IMR-90 (cell line): ENCODE results near the gene ODAM. TPM values are rescaled to one million over a fixed set of nuclear protein-coding genes. Genes with fewer than 3 reads are reported as not detected.

Experiments
- ATAC-seq: fragments of 200-7000 bp; cut with Tn5 transposase; 2 replicates; pipeline ENCODE4 v1.9.1; 2020; ENCODE audit warnings: low read depth, mild to moderate bottlenecking, moderate library complexity
- BruUV-seq: library from RNA; stranded (reverse); fragments of 400-500 nt; replicated peaks from 2 replicates; lab custom pipeline; 2021; lab: Mats Ljungman, UMichigan
- CTCF ChIA-PET: fragments of 300-600 bp; formaldehyde crosslinking; extraction: SDS; loops from one replicate; lab custom pipeline; 2021; ENCODE audit warnings: antibody characterized with exemption; lab: Yijun Ruan, JAX
- POLR2A ChIA-PET: fragments of 300-600 bp; sonication (Branson Sonifier 250); formaldehyde crosslinking; loops from one replicate; lab custom pipeline; 2022; ENCODE audit warnings: antibody characterized with exemption; ENCODE audit not compliant: unreplicated experiment; lab: Charles Lee
- DNase-seq: peaks from one replicate; pipeline ENCODE4 v3.0.0; 2013
- H2AFZ ChIP-seq: replicated peaks from 2 replicates; pipeline ENCODE3; 2013; ENCODE audit warnings: low read length, mild to moderate bottlenecking; ENCODE audit not compliant: poor library complexity
- H2AK5ac ChIP-seq: 2 replicates; pipeline ENCODE4 v1.6.1; 2013; ENCODE audit warnings: low read depth, low read length, inconsistent platforms
- H2AK9ac ChIP-seq: replicated peaks from 2 replicates; pipeline ENCODE3; 2013; ENCODE audit warnings: mild to moderate bottlenecking, low read depth, low read length, moderate library complexity; ENCODE audit not compliant: poor library complexity
- H2BK120ac ChIP-seq: 2 replicates; pipeline ENCODE4 v1.6.1; 2013; ENCODE audit warnings: low read depth, low read length, inconsistent platforms
- H2BK15ac ChIP-seq: 3 replicates; pipeline ENCODE4 v1.6.1; 2013; ENCODE audit warnings: low read depth, low read length, inconsistent platforms
- H2BK20ac ChIP-seq: 2 replicates; pipeline ENCODE4 v1.6.1; 2013; ENCODE audit warnings: low read depth, mild to moderate bottlenecking, inconsistent platforms, low read length, moderate library complexity
- H2BK5ac ChIP-seq: 2 replicates; pipeline ENCODE4 v1.6.1; 2013; ENCODE audit warnings: mild to moderate bottlenecking, low read depth, low read length, inconsistent platforms; ENCODE audit not compliant: poor library complexity, severe bottlenecking
- H3K14ac ChIP-seq: replicated peaks from 2 replicates; pipeline ENCODE4 v1.6.1; 2013; ENCODE audit warnings: low read depth, low read length, inconsistent platforms
- H3K18ac ChIP-seq: 2 replicates; pipeline ENCODE4 v1.6.1; 2013; ENCODE audit warnings: low read depth, low read length, control low read depth
- H3K23ac ChIP-seq: 2 replicates; pipeline ENCODE4 v1.6.1; 2013; ENCODE audit warnings: low read depth, low read length, inconsistent platforms
- H3K27ac ChIP-seq: 2 replicates; pipeline ENCODE4 v1.5.1; 2013; ENCODE audit warnings: mild to moderate bottlenecking, control low read depth, low read length; ENCODE audit not compliant: insufficient read depth
- H3K27me3 ChIP-seq: 2 replicates; pipeline ENCODE4 v1.6.1; 2013; ENCODE audit warnings: low read length; ENCODE audit not compliant: control insufficient read depth, insufficient read depth
- H3K36me3 ChIP-seq: 2 replicates; pipeline ENCODE4 v1.6.1; 2013; ENCODE audit warnings: low read length, mixed read lengths; ENCODE audit not compliant: control insufficient read depth, insufficient read depth
- H3K4ac ChIP-seq: 2 replicates; pipeline ENCODE4 v1.6.1; 2013; ENCODE audit warnings: low read depth, low read length, inconsistent platforms
- H3K4me1 ChIP-seq: 2 replicates; pipeline ENCODE4 v1.6.1; 2013; ENCODE audit warnings: low read length, mixed read lengths; ENCODE audit not compliant: control insufficient read depth, insufficient read depth
- H3K4me2 ChIP-seq: 2 replicates; pipeline ENCODE4 v1.6.1; 2013; ENCODE audit warnings: low read depth, mild to moderate bottlenecking, control low read depth, low read length, moderate library complexity
- H3K4me3 ChIP-seq: 2 replicates; pipeline ENCODE4 v1.5.1; 2013; ENCODE audit warnings: low read depth, mild to moderate bottlenecking, control low read depth, low read length, moderate library complexity; ENCODE audit not compliant: insufficient read depth
- H3K56ac ChIP-seq: 2 replicates; pipeline ENCODE4 v1.6.1; 2013; ENCODE audit warnings: low read length, inconsistent platforms; ENCODE audit not compliant: insufficient read depth; ENCODE audit errors: extremely low read depth
- H3K79me1 ChIP-seq, 2 experiments: 2 replicates each; pipeline ENCODE4 v1.6.1; 2013; ENCODE audit warnings: low read length in 2 of 2, inconsistent platforms in 1 of 2, low read depth in 1 of 2
- H3K9ac ChIP-seq: 2 replicates; pipeline ENCODE4 v1.6.1; 2013; ENCODE audit warnings: low read depth, low read length, control low read depth
- H3K9me1 ChIP-seq: 2 replicates; pipeline ENCODE4 v1.6.1; 2013; ENCODE audit warnings: low read length, inconsistent platforms; ENCODE audit not compliant: insufficient read depth
- H3K9me3 ChIP-seq: 2 replicates; pipeline ENCODE4 v1.6.1; 2013; ENCODE audit warnings: low read length; ENCODE audit not compliant: control insufficient read depth, insufficient read depth
- H4K20me1 ChIP-seq: 2 replicates; pipeline ENCODE4 v1.6.1; 2013; ENCODE audit warnings: low read length, inconsistent platforms; ENCODE audit not compliant: insufficient read depth
- H4K5ac ChIP-seq: 2 replicates; pipeline ENCODE4 v1.6.1; 2013; ENCODE audit warnings: mild to moderate bottlenecking, low read depth, low read length, control low read depth
- H4K8ac ChIP-seq, 2 experiments: 2 replicates each; pipeline ENCODE4 v1.6.1; 2013; ENCODE audit warnings: low read depth in 2 of 2, low read length in 2 of 2, control low read depth in 1 of 2, inconsistent platforms in 1 of 2
- H4K91ac ChIP-seq: 2 replicates; pipeline ENCODE4 v1.6.1; 2013; ENCODE audit warnings: low read depth, low read length, inconsistent platforms; ENCODE audit not compliant: insufficient read depth
- CEBPB ChIP-seq: IDR thresholded peaks from 2 replicates; pipeline ENCODE4 v1.6.1; 2012; ENCODE audit warnings: low read depth, low read length, improper control_type of control experiment
- FOS ChIP-seq: fragments of 150-350 bp; IDR thresholded peaks from 2 replicates; pipeline ENCODE4 v1.6.1; 2016; ENCODE audit warnings: low read depth, low read length
- RCOR1 ChIP-seq: IDR thresholded peaks from 2 replicates; pipeline ENCODE4 v1.6.1; 2012; ENCODE audit warnings: mild to moderate bottlenecking, low read length, improper control_type of control experiment; ENCODE audit not compliant: insufficient replicate concordance
- RFX5 ChIP-seq: IDR thresholded peaks from 2 replicates; pipeline ENCODE4 v1.8.0; 2012; ENCODE audit warnings: low read depth, mild to moderate bottlenecking, low read length, moderate library complexity
- SMC3 ChIP-seq: fragments of 150-350 bp; IDR thresholded peaks from 2 replicates; pipeline ENCODE4 v1.6.1; 2016; ENCODE audit warnings: low read depth, mild to moderate bottlenecking, antibody characterized with exemption, low read length, moderate library complexity
- WGBS, 2 experiments: methylation state at CpG; one replicate each; pipeline versions ENCODE4 v1.1.5 to v1.1.7; 2013; ENCODE audit warnings: missing lambda C conversion rate in 2 of 2; ENCODE audit not compliant: insufficient read length in 1 of 2; ENCODE audit errors: extremely low coverage in 2 of 2; 5-methylcytosine and 5-hydroxymethylcytosine counted together
- dilution Hi-C: fragments of 300-500 bp; cut with HindIII; formaldehyde crosslinking; loops from one replicate; pipeline ENCODE4 v1.14.3; 2018; ENCODE audit warnings: low sequenced_read_pairs; ENCODE audit not compliant: unreplicated experiment
- in situ Hi-C: fragments of 300-500 bp; cut with MboI; formaldehyde crosslinking; loops from 3 replicates; pipeline ENCODE4 v1.14.3; 2019; ENCODE audit warnings: low sequenced_read_pairs, inconsistent platforms, mixed read lengths
- intact Hi-C: fragments of 100-400 bp; cut with micrococcal nuclease; formaldehyde crosslinking; loops from 2 replicates; pipeline ENCODE4 v1.10.0; 2022
- polyA plus RNA-seq, 3 experiments: library from polyadenylated mRNA; depleted of rRNA; stranded (reverse); fragments of >200 nt; gene quantifications; 2 replicates each; pipeline ENCODE4 v1.2.3, GENCODE V29; 2012; ENCODE audit warnings: low replicate concordance in 1 of 3
- total RNA-seq: library from RNA; depleted of rRNA; stranded (reverse); fragments of >200 nt; gene quantifications from 2 replicates; pipeline ENCODE4 v1.2.3, GENCODE V29; 2012

ODAM gene
- total and polyA plus RNA-seq, 2 of the 4 experiments (the other 2 are of a cell fraction), result not detected

DNA sequence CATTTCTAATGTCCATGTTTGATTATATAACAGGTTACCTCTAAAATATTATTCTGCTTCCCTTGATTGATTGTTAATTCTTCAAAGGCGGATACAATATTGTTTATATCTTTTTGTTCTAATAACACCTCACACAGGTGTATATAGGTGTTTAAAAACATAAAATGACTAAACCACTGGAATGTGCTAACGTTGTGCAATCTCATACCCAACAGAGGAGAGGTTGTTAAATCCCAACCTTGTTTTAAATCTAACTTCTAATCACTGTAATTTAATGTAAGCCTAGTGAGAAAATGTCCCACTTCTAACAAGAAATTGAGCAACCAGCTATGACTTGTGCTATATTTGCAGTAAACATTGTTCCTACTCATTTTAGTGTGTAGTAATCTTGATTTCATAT lies 1.3 kb downstream of the ODAM start:
- Histone ChIP-seq H3K27ac (no peak overlapping the region), H2AFZ (no peak overlapping the region), H4K91ac (no peak overlapping the region), H3K27me3 (no peaks in the 10 kb centered on the region), H4K5ac (no peak overlapping the region), H3K18ac (no peak overlapping the region), H2BK5ac (no peak overlapping the region), H4K8ac (no peak overlapping the region), H2BK20ac (no peak overlapping the region), H3K9me1 (no peaks in the 10 kb centered on the region), H3K4me3 (no peak overlapping the region), H2BK15ac (no peak overlapping the region), H3K79me1 (no peaks in the 10 kb centered on the region), H2BK120ac (no peak overlapping the region), H3K9me3 (no peaks in the 10 kb centered on the region), H3K4ac (no peak overlapping the region), H3K36me3 (no peaks in the 10 kb centered on the region), H3K14ac (no peak overlapping the region), H3K23ac (no peak overlapping the region), H3K4me1 (no peaks in the 10 kb centered on the region), H4K20me1 (no peaks in the 10 kb centered on the region), H3K9ac (no peak overlapping the region), H3K56ac (no peak overlapping the region), H3K4me2 (no peak overlapping the region), H2AK5ac (no peak overlapping the region), H2AK9ac (no peak overlapping the region)
- ATAC-seq (no peak), DNase-seq (no peak)
- intact Hi-C loops (no loop called here), dilution Hi-C loops (no loop called here), in situ Hi-C loops (no loop called here)
- no peak for TF ChIP-seq RFX5
- no peak for TF ChIP-seq FOS
- TF ChIP-seq CEBPB, result 0 out of 2 replicates have a peak, but pooled peaks have one; percentile 13
- no peak for TF ChIP-seq SMC3
- no peak for TF ChIP-seq RCOR1
- no TSS peak for BruUV-seq
- ChIA-PET POLR2A (no interaction called here), CTCF (interaction anchor here (1.4 kb wide), 1 partner anchor 13 kb away, joined by 4 read pairs; no protein-coding TSS in a partner anchor)
- no CpG with 5 or more reads among the region's 2 CpGs for WGBS, 2 experiments
